Stomach (tissue), 9 donors: ENCODE data around the gene MAP2K4. TPM values are rescaled to one million over a fixed set of nuclear protein-coding genes. Genes with fewer than 3 reads are reported as not detected.

ENCODE experiments used
- DNase-seq, 2 donors: peaks; one replicate each; pipeline versions ENCODE4 v3.0.0 to v3.0.0-alpha.2; 2013 to 2019
- H3K27ac ChIP-seq, 5 donors: fragments of 200-600 bp in 4 of 5; sonication (generic) in 4 of 5; one replicate each; pipeline ENCODE4 v1.5.1; 2013 to 2019; ENCODE audit warnings: mild to moderate bottlenecking in 1 of 5, moderate library complexity in 1 of 5
- H3K27me3 ChIP-seq, 3 donors: fragments of 200-600 bp; sonication (generic); one replicate each; pipeline ENCODE4 v1.5.1; 2017 to 2019; ENCODE audit warnings: mixed run types in 1 of 3
- H3K36me3 ChIP-seq, 4 donors: fragments of 200-600 bp; sonication (generic); 1 replicate in 3 of 4; 2 replicates in 1 of 4; pipeline ENCODE4 v1.5.1; 2016 to 2019
- H3K4me1 ChIP-seq, 4 donors: fragments of 200-600 bp; sonication (generic); one replicate each; pipeline ENCODE4 v1.5.1; 2016 to 2019
- H3K4me3 ChIP-seq, 4 donors: fragments of 200-600 bp; sonication (generic) in 3 of 4; one replicate each; pipeline ENCODE4 v1.5.1; 2016 to 2019; ENCODE audit warnings: mild to moderate bottlenecking in 1 of 4
- H3K9me3 ChIP-seq, 4 donors: fragments of 200-600 bp; sonication (generic); one replicate each; pipeline ENCODE4 v1.5.1; 2016 to 2019
- EP300 ChIP-seq: sonication (generic); formaldehyde crosslinking; IDR thresholded peaks from one replicate; pipeline ENCODE4 v1.6.1; 2017; ENCODE audit warnings: antibody characterized with exemption
- POLR2A ChIP-seq, 4 donors: fragments of 450-650 bp; IDR thresholded peaks; one replicate each; pipeline ENCODE4 v1.6.1; 2016; ENCODE audit warnings: antibody characterized with exemption in 4 of 4, control low read depth in 2 of 4, mild to moderate bottlenecking in 1 of 4, moderate library complexity in 1 of 4
- POLR2AphosphoS5 ChIP-seq, 3 donors: sonication (generic); formaldehyde crosslinking; IDR thresholded peaks; one replicate each; pipeline ENCODE4 v1.6.1; 2016; ENCODE audit warnings: antibody characterized with exemption in 3 of 3
- WGBS, 5 donors: extraction: QIAGEN DNeasy Blood & Tissue Kit in 3 of 5; methylation state at CpG; one replicate each; pipeline versions ENCODE4 v1.1.5 to v1.1.7; 2013 to 2018; 5-methylcytosine and 5-hydroxymethylcytosine counted together
- intact Hi-C: fragments of 100-400 bp; cut with DNase I; formaldehyde crosslinking; loops from one replicate; pipeline ENCODE4 v1.15.1; 2023; ENCODE audit warnings: low total_unique reads
- polyA plus RNA-seq, 3 donors: library from polyadenylated mRNA; stranded (reverse); fragments of 200-250 nt; gene quantifications; one replicate each; pipeline ENCODE4 v1.2.3, GENCODE V29; 2013
- small RNA-seq, 4 donors: library from RNA; depleted of rRNA; stranded (forward); fragments of <200 nt; gene quantifications; one replicate each; pipeline ENCODE3, GENCODE V24; 2016
- total RNA-seq, 5 donors: library from RNA; depleted of rRNA; stranded (reverse); fragments of >200 nt; gene quantifications; one replicate each; pipeline versions ENCODE4 v1.1.0 to v1.2.3, GENCODE V29; 2014 to 2016
- TF ChIP-seq, protein P1 (sequence below), 7 experiments: fragments of 450-650 bp in 4 of 7; fragments of 200-600 bp in 3 of 7; sonication (generic) in 3 of 7; IDR thresholded peaks; one replicate each; pipeline ENCODE4 v1.5.1; 2016 to 2019; ENCODE audit warnings: antibody characterized with exemption in 7 of 7, control low read depth in 2 of 7, mild to moderate bottlenecking in 1 of 7
- donor health status: healthy with polysubstance abuse.
- donor health status: Bipolar disorder and iron deficiency.
- donor health status: healthy.

The MAP2K4 gene
- total and polyA plus RNA-seq, 8 donors, result 1.4 to 174 (median 21.9) TPM

DNA sequence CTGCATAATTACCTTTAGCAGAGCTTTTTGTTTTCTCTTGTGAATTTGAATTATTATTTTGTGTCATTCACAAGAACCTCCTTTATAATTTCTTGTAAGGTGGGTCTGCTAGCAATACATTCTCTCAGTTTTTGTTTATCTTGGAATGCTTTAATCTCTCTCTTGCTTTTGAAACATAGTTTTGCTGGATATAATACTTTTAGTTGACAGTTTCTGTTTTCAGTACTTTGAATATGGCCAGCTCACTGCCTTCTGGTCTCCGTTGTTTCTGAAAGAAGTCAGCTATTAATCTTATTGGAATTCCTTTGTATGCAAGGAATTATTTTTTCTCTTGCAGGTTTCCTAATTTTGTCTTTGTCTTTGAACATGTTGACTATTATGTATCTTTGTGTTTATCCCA lies 167.0 kb downstream of the MAP2K4 start:
- no peak for DNase-seq
- Histone ChIP-seq H3K4me1 (no peaks in the 10 kb centered on the region), H3K9me3 (peaks cover 0 to 17% (median 0%) of the 10 kb centered on the region in 4 donors), H3K4me3 (no peak overlapping the region), H3K27ac (no peak overlapping the region), H3K27me3 (no peaks in the 10 kb centered on the region), H3K36me3 (no peaks in the 10 kb centered on the region)
- TF ChIP-seq, protein P1, sequence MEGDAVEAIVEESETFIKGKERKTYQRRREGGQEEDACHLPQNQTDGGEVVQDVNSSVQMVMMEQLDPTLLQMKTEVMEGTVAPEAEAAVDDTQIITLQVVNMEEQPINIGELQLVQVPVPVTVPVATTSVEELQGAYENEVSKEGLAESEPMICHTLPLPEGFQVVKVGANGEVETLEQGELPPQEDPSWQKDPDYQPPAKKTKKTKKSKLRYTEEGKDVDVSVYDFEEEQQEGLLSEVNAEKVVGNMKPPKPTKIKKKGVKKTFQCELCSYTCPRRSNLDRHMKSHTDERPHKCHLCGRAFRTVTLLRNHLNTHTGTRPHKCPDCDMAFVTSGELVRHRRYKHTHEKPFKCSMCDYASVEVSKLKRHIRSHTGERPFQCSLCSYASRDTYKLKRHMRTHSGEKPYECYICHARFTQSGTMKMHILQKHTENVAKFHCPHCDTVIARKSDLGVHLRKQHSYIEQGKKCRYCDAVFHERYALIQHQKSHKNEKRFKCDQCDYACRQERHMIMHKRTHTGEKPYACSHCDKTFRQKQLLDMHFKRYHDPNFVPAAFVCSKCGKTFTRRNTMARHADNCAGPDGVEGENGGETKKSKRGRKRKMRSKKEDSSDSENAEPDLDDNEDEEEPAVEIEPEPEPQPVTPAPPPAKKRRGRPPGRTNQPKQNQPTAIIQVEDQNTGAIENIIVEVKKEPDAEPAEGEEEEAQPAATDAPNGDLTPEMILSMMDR (IDR thresholded peaks at IDR 0.05), result no peak
- TF ChIP-seq POLR2AphosphoS5 (IDR thresholded peaks at IDR 0.05), result no peak
- intact Hi-C loops, result loop anchor here (10.0 kb wide), 1 partner anchor 837 kb away; no protein-coding TSS in a partner anchor
- WGBS, 5 donors, result 84 to 91% (median 88%) methylated on average over 1 of the region's 1 CpG

DNA sequence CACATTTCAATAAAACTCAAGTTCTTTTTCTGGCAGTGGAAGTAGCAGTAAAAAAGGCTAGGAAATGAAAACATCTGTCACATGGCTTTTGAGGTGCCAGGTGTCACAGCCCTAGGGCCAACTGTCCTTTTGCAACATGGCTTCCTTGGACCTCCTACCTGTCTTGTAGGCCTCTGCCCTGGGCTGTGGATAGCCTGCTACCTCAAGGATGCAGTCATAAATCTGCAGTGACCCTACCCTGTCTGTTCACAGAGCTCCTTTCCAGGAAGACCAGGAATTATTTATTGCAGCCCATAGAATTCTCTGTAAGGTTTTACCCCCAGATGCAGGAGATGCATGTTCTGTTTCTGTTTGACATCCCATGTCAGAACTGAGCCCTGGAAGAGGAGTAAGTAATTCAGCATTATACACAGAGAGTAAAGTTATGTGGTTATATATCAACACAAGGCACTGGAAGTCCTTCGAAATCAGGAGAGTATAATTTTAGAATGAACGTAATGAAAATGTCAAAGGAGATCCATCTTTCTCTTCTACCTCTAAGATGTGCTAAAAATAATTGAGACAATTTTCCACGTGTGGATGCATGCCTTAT lies 172.6 kb downstream of the MAP2K4 start:
- Histone ChIP-seq H3K27ac (no peak overlapping the region), H3K4me3 (no peak overlapping the region), H3K4me1 (peaks cover 0 to 7% (median 0%) of the 10 kb centered on the region in 4 donors), H3K9me3 (peaks cover 0 to 11% (median 0%) of the 10 kb centered on the region in 4 donors), H3K27me3 (no peaks in the 10 kb centered on the region), H3K36me3 (no peaks in the 10 kb centered on the region)
- DNase-seq, result no peak
- TF ChIP-seq EP300, result no peak
- TF ChIP-seq, protein P1 (IDR thresholded peaks at IDR 0.05), result no peak
- no peak for TF ChIP-seq POLR2A (IDR thresholded peaks at IDR 0.05)
- no peak for TF ChIP-seq POLR2AphosphoS5 (IDR thresholded peaks at IDR 0.05)
- intact Hi-C loops, result no loop called here
- 67 to 84% (median 81%) methylated on average over 3 of the region's 3 CpGs for WGBS, 5 donors

Small RNA genes within 50 kb of the gene (small RNA-seq; reads per million reads assigned to genes)
- gene MIR744, result 22.0 to 58.8 (median 43.0) reads per million in 4 donors
- 0 reads per million in 4 donors for gene RNU11-2P

Other genes starting within 250 kb of the MAP2K4 start
- 10 to 100 TPM in 1 of 5 donors, 1 to 10 TPM in 3, not detected in 1; 6.7 to 13.2 (median 8.3) TPM for gene ZNF18, start 23.4 kb upstream of the MAP2K4 start, total RNA-seq
- gene ZNF18, start 23.4 kb upstream of the MAP2K4 start, polyA plus RNA-seq, result 1 to 10 TPM; 3.7 to 5.4 (median 5.0) TPM